Ovary (tissue), 3 donors: ENCODE measurements around the gene THRB.

Source experiments
- EP300 ChIP-seq: sonication (generic); formaldehyde crosslinking; IDR thresholded peaks from one replicate; pipeline ENCODE4 v1.6.1; 2017; ENCODE audit warnings: antibody characterized with exemption
- POLR2A ChIP-seq: fragments of 450-650 bp; IDR thresholded peaks from one replicate; pipeline ENCODE4 v1.6.1; 2017; ENCODE audit warnings: antibody characterized with exemption, mild to moderate bottlenecking, moderate library complexity
- TF ChIP-seq, protein P1 (sequence below), 3 donors: fragments of 450-650 bp in 2 of 3; fragments of 200-600 bp in 1 of 3; IDR thresholded peaks; one replicate each; pipeline versions ENCODE4 v1.5.1 to v1.8.0; 2016 to 2022; ENCODE audit warnings: antibody characterized with exemption in 3 of 3, mild to moderate bottlenecking in 1 of 3
- donor health status: DM: no; HTN: no; CAD: no.

GRCh38 chr3:24507776-24508422, 13.2 kb upstream of the THRB start:
- TF ChIP-seq, protein P1, sequence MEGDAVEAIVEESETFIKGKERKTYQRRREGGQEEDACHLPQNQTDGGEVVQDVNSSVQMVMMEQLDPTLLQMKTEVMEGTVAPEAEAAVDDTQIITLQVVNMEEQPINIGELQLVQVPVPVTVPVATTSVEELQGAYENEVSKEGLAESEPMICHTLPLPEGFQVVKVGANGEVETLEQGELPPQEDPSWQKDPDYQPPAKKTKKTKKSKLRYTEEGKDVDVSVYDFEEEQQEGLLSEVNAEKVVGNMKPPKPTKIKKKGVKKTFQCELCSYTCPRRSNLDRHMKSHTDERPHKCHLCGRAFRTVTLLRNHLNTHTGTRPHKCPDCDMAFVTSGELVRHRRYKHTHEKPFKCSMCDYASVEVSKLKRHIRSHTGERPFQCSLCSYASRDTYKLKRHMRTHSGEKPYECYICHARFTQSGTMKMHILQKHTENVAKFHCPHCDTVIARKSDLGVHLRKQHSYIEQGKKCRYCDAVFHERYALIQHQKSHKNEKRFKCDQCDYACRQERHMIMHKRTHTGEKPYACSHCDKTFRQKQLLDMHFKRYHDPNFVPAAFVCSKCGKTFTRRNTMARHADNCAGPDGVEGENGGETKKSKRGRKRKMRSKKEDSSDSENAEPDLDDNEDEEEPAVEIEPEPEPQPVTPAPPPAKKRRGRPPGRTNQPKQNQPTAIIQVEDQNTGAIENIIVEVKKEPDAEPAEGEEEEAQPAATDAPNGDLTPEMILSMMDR (IDR thresholded peaks at IDR 0.05) = no peak
- TF ChIP-seq EP300 (no peak), POLR2A (no peak)
